Activated T-helper 2 cell treated with anti-CD3 and anti-CD28 coated beads, Interferon-gamma antibody, Interleukin-2, Interleukin-4, amounts not matched to agents 10 μg/mL and 5 μg/mL and 100 μg/mL, durations not matched to agents 14 hours and 24 hours and 36 hours (primary cell): ENCODE measurements around the gene GRK3. TPM values are rescaled to one million over a fixed set of nuclear protein-coding genes. Genes with fewer than 3 reads are reported as not detected.
A peak's percentile ranks its signal among the peaks of the same experiment; 100 is the strongest.
"Not testable (repeated sequence)": the region's sequence is repeated elsewhere in the genome, so short reads cannot be mapped to it uniquely, and the experiment has no call there.

Experiments
- DNase-seq: peaks from one replicate; pipeline ENCODE4 v3.0.0; 2021; ENCODE audit warnings: low spot score
- H3K27ac Mint-ChIP-seq: one replicate; pipeline ENCODE4 v1.8.0; 2021; ENCODE audit warnings: mixed read lengths
- H3K27me3 Mint-ChIP-seq: one replicate; pipeline ENCODE4 v1.8.0; 2021; ENCODE audit warnings: low read depth, mixed read lengths
- H3K36me3 Mint-ChIP-seq: one replicate; pipeline ENCODE4 v1.8.0; 2021; ENCODE audit warnings: low read depth, mixed read lengths
- H3K4me1 Mint-ChIP-seq: one replicate; pipeline ENCODE4 v1.8.0; 2021; ENCODE audit warnings: low read depth, mixed read lengths
- H3K4me3 Mint-ChIP-seq: one replicate; pipeline ENCODE4 v1.8.0; 2021; ENCODE audit warnings: low read depth, mild to moderate bottlenecking, moderate library complexity, mixed read lengths
- H3K9me3 Mint-ChIP-seq: one replicate; pipeline ENCODE4 v1.8.0; 2021; ENCODE audit warnings: mixed read lengths
- intact Hi-C: fragments of 100-400 bp; cut with micrococcal nuclease; formaldehyde crosslinking; loops from one replicate; pipeline ENCODE4 v1.15.1; 2023
- total RNA-seq: library from RNA; stranded (reverse); gene quantifications from 2 replicates; pipeline ENCODE4 v1.2.3, GENCODE V29; 2022

Gene GRK3
- total RNA-seq: 60.2 and 61.4 TPM in 2 replicates

DNA sequence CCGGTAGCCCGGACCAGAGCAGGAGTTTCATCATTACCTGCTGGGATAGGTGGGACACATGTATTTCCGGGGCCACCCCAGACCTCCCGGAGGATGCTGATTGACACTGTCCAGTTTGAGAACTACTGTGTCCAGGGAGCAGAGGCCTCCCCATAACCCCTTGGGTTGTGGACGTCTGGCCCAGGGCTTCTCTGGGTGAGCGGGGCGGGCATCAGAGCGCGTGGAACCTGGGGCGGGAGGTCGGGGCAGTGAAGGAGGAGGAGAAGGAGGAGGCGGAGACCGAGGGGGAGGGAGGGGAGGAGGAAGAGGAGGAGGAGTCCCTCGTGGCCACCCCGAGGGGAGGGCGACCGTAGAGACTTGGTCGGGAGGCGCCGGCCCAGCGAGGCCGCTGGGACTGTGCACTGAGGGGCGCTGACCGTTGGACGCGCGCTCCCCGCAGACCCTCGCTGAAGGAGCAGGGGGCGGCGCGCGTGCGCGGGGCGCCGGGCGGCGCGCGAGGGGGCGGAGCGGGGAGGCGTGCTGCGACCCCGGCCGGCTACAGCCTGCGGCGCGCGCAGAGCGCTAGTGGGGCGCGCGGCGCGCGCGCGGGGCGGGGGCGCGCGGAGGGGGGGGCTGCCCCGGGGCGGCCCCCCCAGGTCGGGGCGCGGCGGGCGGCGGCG is at the start of gene GRK3:
Gene GRK3, plus strand, starts transcription at position 356 of the 659 bp plus-strand sequence. CDS start 366 bp downstream, outside the sequence.
- Mint-ChIP-seq H3K36me3 (peaks cover 24% of the 10 kb centered on the region), H3K27ac (peak within 1 kb of the TSS; percentile 97), H3K4me1 (peaks cover 60% of the 10 kb centered on the region), H3K27me3 (no peaks in the 10 kb centered on the region), H3K4me3 (peak within 1 kb of the TSS; percentile 99), H3K9me3 (no peaks in the 10 kb centered on the region)
- intact Hi-C loops: loop anchor here (1.0 kb wide), 1 partner anchor 76 kb away; no protein-coding TSS in a partner anchor
- DNase-seq: peak; percentile 69

DNA sequence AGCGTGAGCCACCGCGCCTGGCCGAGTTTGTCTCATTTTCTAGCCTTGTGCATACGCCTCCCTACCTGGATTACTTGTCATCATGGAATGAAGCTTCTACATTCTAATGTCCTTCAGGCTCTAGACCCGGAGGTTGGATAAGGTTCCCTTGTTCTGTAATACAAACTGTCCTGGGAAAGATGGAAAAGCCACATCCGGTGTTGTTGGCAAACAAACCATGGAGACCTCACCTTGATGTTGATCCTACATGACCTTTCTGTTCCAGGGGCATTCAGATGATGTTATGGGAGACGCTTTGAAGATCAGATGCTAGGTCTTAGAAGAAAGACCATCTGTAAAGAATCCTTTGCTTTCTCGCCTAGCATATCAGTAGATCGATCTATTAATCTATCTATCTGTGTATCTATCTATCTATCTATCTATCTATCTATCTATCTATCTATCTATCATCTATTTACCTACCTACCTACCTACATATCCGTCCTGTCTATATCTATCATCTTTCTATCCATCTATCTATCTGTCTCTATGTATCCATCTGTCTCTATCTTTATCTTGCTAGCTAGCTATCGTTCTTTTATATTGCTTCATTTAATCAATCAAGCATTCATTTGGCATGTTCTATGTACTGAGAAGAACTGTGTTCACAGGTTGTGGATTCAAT is 46.3 kb upstream of the GRK3 start:
- Mint-ChIP-seq H3K9me3 (peaks cover 12% of the 10 kb centered on the region), H3K4me3 (no peak overlapping the region), H3K36me3 (peaks cover 22% of the 10 kb centered on the region), H3K27me3 (peaks cover 2% of the 10 kb centered on the region), H3K4me1 (no peaks in the 10 kb centered on the region), H3K27ac (no peak overlapping the region)
- no peak for DNase-seq
- intact Hi-C loops: no loop called here

DNA sequence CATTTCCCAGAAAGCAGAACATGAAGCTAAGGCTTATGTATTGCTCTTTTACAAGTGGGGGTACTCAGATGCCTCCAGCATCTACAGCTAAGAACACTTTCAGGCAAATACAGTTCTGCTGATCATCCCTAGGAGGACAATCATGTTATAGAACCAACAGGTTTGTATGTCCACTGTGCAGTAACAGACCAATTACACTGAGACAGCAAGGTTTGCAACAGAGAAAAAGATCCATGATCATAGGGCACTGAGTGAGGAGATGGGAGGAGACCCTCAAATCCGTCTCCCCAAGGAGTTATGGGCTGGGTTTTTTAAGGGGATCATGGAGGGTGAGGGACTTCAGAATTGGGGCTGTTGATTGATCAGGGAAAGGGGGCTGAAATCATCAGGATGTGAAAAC is 39.1 kb upstream of the GRK3 start:
- no peak overlapping the region for H3K4me3 Mint-ChIP-seq
- H3K27me3 Mint-ChIP-seq: peaks cover 2% of the 10 kb centered on the region
- H3K27ac Mint-ChIP-seq: no peak overlapping the region

DNA sequence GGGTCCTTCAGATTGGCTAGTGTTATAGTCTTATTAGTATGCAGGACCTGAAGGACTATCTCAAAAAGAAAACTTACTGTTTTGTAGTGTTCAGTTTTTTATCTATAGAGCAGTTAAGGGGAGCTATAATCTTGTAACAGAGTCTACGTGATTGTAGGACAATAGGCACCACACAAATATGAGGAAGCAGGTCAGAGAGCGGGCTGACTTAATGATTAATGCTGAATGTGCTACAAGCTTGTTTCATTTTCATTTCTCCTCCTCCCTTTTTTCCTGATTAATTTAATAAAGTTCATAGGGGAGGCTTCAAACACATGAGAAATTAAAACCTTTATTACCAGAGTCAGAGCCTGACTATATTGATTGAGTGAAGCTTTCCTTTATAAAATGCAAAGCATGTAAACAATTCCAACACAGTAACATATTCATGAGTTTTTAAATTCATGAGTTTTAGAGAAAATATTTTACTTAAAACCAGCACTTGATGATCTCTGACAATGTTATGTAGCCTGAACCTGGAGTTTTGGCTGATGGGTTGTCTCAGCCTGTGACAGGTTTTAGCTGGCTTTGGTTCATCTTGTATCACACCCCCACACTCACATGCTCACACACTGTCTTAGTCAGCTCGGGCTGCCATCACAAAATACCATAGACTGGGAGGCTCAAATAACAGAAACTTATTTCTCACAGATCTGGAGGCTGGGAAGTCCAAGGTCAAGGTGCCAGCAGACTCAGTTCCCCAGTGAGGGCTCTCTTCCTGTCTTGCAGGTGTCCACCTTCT is 38.5 kb upstream of the GRK3 start:
- not testable (repeated sequence) for H3K27ac Mint-ChIP-seq, DNase-seq

More for the DNA sequence above, 39.1 kb upstream of the GRK3 start:
- H3K36me3 Mint-ChIP-seq: peaks cover 38% of the 10 kb centered on the region
- H3K4me1 Mint-ChIP-seq: peaks cover 4% of the 10 kb centered on the region
- peaks cover 41% of the 10 kb centered on the region for H3K9me3 Mint-ChIP-seq
- DNase-seq: no peak
- intact Hi-C loops: no loop called here

DNA sequence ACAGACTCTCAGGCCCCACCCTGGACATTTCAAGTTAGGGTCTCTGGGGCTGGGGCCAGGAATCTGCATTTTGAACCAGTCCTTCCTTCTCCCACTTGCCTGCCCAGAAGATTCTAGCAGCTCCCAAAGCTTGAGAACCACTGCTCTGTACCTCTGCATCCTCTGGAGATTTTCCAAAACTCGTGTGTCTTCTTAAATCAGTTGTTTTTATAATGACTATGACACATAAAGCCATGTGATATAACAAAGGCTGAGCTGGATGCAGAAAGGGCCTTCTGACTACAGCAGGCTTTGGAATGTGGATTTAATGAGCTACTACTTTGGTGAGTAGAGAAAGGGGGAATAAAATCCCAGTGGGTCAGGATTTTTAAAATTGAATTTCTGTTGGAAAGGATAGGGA is 37.5 kb upstream of the GRK3 start:
- H3K36me3 Mint-ChIP-seq: peaks cover 27% of the 10 kb centered on the region
- not testable (repeated sequence) for H3K4me3 Mint-ChIP-seq

More for the DNA sequence above, 38.5 kb upstream of the GRK3 start:
- peaks cover 37% of the 10 kb centered on the region for H3K36me3 Mint-ChIP-seq
- H3K4me1 Mint-ChIP-seq, H3K4me3 Mint-ChIP-seq, intact Hi-C loops, H3K27me3 Mint-ChIP-seq: not testable (repeated sequence)
- H3K9me3 Mint-ChIP-seq: peaks cover 46% of the 10 kb centered on the region

DNA sequence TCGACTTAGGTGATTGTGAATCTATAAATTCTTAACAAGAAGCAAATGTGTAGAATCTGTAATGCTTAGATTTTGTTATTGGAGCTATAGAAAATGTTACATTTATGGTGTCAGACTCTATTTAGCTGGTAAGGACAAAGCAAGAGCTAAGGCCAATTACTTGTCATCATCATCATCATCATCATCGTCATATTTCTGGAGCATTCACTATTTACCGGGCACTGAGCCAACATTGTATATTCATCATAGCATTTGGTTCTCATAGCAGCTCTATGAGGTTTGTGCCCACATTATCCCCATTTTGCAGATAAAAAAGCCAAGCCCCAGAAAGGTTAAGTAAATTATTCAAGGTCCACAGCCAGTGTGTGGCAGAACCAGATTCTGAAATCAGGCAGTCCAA is 36.4 kb upstream of the GRK3 start:
- H3K4me3 Mint-ChIP-seq, H3K27me3 Mint-ChIP-seq, DNase-seq, intact Hi-C loops, H3K27ac Mint-ChIP-seq: not testable (repeated sequence)
- Mint-ChIP-seq H3K4me1 (peaks cover 14% of the 10 kb centered on the region), H3K36me3 (peaks cover 21% of the 10 kb centered on the region), H3K9me3 (peaks cover 38% of the 10 kb centered on the region)

More for the DNA sequence above, 37.5 kb upstream of the GRK3 start:
- H3K4me1 Mint-ChIP-seq: peaks cover 14% of the 10 kb centered on the region
- DNase-seq, intact Hi-C loops, H3K27ac Mint-ChIP-seq, H3K27me3 Mint-ChIP-seq: not testable (repeated sequence)
- H3K9me3 Mint-ChIP-seq: peaks cover 42% of the 10 kb centered on the region

DNA sequence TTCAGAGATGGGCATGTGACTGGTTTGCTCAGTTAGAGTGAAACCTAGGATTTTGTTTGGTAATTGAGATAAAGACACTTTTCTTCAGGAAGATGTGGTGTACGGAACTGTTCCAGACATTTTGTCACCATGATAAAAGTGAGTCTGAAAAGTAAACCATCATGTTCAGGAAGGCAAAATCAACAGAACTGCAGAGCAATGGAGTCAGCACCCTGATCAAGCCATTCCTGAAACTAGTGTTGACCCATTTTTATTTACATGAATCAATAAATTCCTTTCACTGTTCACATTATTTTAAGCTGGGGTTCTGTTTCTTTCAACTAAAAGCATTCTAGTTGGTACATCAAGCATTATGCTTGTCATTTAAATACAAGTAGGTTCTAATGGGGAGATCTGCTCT is 35.4 kb upstream of the GRK3 start:
- H3K4me1 Mint-ChIP-seq: peaks cover 14% of the 10 kb centered on the region
- H3K27me3 Mint-ChIP-seq, DNase-seq, intact Hi-C loops, H3K27ac Mint-ChIP-seq, H3K4me3 Mint-ChIP-seq: not testable (repeated sequence)
- peaks cover 21% of the 10 kb centered on the region for H3K36me3 Mint-ChIP-seq
- peaks cover 38% of the 10 kb centered on the region for H3K9me3 Mint-ChIP-seq

DNA sequence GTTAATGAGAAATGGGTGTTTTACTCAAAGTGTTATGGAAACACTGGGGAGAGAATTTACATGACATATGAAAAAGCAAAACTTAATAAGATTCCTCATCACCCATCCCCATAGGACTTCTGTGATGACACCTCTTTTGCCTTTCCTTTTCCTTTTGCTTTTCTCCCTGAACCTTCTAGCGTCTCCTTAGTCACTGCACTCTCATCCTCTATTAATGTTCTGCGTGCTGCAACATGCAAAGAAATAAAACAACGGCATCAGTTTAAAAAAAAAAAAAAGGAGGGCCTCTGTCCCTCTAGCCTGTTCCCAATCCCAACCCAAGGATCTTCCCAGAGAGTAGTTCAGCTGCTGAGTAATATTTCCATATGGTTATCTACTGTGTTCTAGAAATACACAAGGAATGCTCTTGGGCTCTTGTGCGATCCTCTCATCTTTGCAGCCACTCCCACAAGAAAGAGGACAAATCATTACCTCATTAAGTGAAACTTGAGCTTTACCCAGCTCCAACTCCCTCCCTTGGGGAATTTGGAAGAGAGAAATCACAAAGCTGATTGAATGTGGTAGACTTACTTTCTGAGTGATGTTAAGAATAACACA is 34.8 kb upstream of the GRK3 start:
- Mint-ChIP-seq H3K36me3 (peaks cover 18% of the 10 kb centered on the region), H3K9me3 (peaks cover 34% of the 10 kb centered on the region), H3K4me1 (peaks cover 14% of the 10 kb centered on the region)
- H3K27ac Mint-ChIP-seq, DNase-seq, H3K27me3 Mint-ChIP-seq, intact Hi-C loops, H3K4me3 Mint-ChIP-seq: not testable (repeated sequence)

DNA sequence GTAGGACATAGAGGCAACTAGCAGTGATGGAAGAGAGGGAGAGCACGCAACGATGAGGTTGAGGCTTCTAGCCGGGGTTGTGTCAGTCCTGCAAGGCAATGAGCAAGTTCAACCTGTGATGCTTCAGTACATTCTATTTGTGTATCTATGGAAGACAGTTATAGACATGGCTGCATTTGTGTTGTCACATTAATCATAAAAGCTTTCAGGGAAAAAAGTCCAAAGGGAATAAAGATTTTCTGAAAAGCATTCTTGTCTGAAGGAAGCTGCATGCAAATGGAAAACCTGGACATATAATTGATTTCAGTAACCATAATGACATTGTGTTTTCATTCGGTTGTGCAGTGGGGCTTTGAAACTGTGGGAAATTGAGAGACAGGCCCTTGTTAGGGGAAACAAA is 32.8 kb upstream of the GRK3 start:
- Mint-ChIP-seq H3K36me3 (peaks cover 10% of the 10 kb centered on the region), H3K4me1 (peaks cover 14% of the 10 kb centered on the region), H3K9me3 (peaks cover 22% of the 10 kb centered on the region)
- DNase-seq, H3K27me3 Mint-ChIP-seq, H3K27ac Mint-ChIP-seq, H3K4me3 Mint-ChIP-seq, intact Hi-C loops: not testable (repeated sequence)

DNA sequence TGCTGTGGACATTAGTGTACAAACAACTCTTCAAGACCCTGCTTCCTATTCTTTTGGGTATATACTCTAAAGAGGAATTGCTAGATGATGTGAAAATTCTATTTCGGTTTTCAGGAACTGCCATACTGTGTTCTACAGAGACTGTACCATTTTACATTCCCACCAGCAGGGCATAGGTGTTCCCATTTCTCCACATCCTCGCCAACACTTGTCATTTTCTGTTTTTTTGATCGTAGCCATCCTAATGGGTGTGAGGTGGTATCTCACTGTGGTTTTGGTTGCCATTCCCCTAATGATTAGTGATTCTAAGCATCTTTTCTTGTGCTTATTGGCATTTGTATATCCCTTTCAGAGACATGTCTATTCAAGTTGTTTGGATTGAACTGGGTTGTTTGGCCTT is 29.8 kb upstream of the GRK3 start:
- peaks cover 5% of the 10 kb centered on the region for H3K36me3 Mint-ChIP-seq
- intact Hi-C loops: no loop called here
- no peak overlapping the region for H3K27ac Mint-ChIP-seq
- H3K27me3 Mint-ChIP-seq: peaks cover 2% of the 10 kb centered on the region
- DNase-seq: no peak
- peaks cover 14% of the 10 kb centered on the region for H3K4me1 Mint-ChIP-seq
- H3K4me3 Mint-ChIP-seq: no peak overlapping the region
- H3K9me3 Mint-ChIP-seq: peaks cover 15% of the 10 kb centered on the region

DNA sequence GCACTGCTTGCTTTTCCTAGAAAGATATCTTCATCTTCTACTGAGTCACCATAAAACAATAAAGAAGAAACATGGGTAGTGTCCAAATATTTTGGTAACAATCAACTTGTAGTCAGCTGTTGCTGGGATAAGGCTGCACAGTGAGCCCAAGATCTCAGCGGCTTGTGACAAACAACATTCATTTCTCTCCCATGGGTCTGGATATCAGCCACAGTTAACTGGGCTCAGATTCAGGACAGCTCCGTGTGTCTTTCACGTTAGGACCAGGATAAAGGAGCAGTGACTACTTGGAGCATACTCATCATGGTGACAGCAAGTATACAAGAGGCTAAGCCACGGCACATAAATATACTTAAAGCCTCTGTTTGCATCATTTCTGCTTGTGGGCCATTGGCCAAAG is 27.9 kb upstream of the GRK3 start:
- Mint-ChIP-seq H3K4me3 (no peak overlapping the region), H3K36me3 (no peaks in the 10 kb centered on the region), H3K4me1 (peaks cover 3% of the 10 kb centered on the region), H3K27me3 (peaks cover 2% of the 10 kb centered on the region), H3K27ac (no peak overlapping the region), H3K9me3 (peaks cover 4% of the 10 kb centered on the region)
- intact Hi-C loops: no loop called here
- DNase-seq: no peak

DNA sequence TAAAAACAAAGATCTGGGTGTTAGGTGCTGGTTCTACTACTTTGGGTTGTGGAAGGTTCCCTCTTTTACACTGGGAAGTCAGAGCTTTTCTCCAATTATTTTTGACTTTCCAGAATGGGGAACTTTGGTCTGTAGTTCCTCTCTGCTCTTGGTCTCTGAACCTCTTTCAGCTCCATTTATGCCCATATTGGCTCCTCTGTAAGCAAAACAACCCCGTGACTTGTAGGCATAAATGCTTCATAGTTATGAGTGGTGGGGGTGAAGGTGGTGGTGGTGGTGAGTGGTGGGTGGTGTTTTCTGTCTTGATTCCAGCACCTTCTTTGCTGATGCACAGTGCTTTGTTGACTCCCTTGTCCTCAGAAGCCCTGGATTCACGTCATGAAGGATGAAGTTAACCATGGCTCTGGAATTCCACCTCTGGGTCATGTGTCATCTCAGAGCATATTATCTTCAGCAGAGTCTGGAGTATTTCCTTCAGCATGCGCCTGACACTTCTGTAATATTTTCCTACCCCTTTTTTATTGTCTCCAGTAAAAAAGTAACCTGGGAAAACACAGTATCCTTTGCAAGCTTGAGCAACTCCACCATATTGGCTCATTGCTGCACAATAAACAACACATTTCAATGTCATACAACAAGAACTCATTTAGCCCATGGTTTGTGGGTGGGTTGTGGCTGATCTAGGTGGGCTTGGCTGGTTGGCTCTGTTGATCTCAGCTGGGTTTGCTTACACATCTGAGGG is 24.1 kb upstream of the GRK3 start:
- H3K9me3 Mint-ChIP-seq: peaks cover 4% of the 10 kb centered on the region
- no peak overlapping the region for H3K27ac Mint-ChIP-seq
- peaks cover 13% of the 10 kb centered on the region for H3K4me1 Mint-ChIP-seq
- H3K36me3 Mint-ChIP-seq: no peaks in the 10 kb centered on the region
- intact Hi-C loops: no loop called here
- H3K4me3 Mint-ChIP-seq: no peak overlapping the region
- DNase-seq: no peak
- peaks cover under 1% of the 10 kb centered on the region for H3K27me3 Mint-ChIP-seq
